ENCODE data around the gene SLIT3.

GRCh38 chr5:169169783-169170182, 131.2 kb downstream of the SLIT3 start:
- TF ChIP-seq EZH2 (IDR thresholded peaks at IDR 0.05; ENCODE audit: low read length, unreplicated experiment) (no peak), EZH2phosphoT487 (IDR thresholded peaks at IDR 0.05; ENCODE audit: borderline replicate concordance, low read length) (no peak)
- TF ChIP-seq, protein P1, sequence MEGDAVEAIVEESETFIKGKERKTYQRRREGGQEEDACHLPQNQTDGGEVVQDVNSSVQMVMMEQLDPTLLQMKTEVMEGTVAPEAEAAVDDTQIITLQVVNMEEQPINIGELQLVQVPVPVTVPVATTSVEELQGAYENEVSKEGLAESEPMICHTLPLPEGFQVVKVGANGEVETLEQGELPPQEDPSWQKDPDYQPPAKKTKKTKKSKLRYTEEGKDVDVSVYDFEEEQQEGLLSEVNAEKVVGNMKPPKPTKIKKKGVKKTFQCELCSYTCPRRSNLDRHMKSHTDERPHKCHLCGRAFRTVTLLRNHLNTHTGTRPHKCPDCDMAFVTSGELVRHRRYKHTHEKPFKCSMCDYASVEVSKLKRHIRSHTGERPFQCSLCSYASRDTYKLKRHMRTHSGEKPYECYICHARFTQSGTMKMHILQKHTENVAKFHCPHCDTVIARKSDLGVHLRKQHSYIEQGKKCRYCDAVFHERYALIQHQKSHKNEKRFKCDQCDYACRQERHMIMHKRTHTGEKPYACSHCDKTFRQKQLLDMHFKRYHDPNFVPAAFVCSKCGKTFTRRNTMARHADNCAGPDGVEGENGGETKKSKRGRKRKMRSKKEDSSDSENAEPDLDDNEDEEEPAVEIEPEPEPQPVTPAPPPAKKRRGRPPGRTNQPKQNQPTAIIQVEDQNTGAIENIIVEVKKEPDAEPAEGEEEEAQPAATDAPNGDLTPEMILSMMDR (conservative IDR thresholded peaks at IDR 0.05; ENCODE audit: low read depth, low read length): no peak

All from PC-3 (cell line).